H1 (cell line): ENCODE results near the gene ABHD12. TPM values are rescaled to one million over a fixed set of nuclear protein-coding genes. Genes with fewer than 3 reads are reported as not detected.

ENCODE experiments used
- CTCF ChIA-PET: fragments of 300-600 bp; sonication (Branson Sonifier 250); formaldehyde crosslinking; loops from one replicate; lab custom pipeline; 2021; ENCODE audit not compliant: partially characterized antibody; lab: Charles Lee
- POLR2A ChIA-PET: fragments of 300-600 bp; sonication (Branson Sonifier 250); formaldehyde crosslinking; loops from one replicate; lab custom pipeline; 2021; ENCODE audit warnings: inconsistent platforms; ENCODE audit not compliant: partially characterized antibody; lab: Charles Lee
- DNase-seq, 2 experiments: peaks; one replicate each; pipeline versions ENCODE4 v3.0.0 to v3.0.0-alpha.2; 2010 to 2022; ENCODE audit warnings: low spot score in 2 of 2, low read depth in 1 of 2, mixed read lengths in 1 of 2
- FAIRE-seq: peaks from 2 replicates; lab custom pipeline; 2011; peaks lifted over from hg19 to GRCh38; lab: Jason Lieb, UNC
- H2AFZ ChIP-seq: 2 replicates; pipeline ENCODE4 v1.8.1; 2012; ENCODE audit warnings: low read length, inconsistent platforms
- H2AK5ac ChIP-seq: 2 replicates; pipeline ENCODE4 v1.6.1; 2013; ENCODE audit warnings: low read depth, low read length
- H2BK120ac ChIP-seq: replicated peaks from 2 replicates; pipeline ENCODE3; 2013; ENCODE audit warnings: low read depth, low read length, inconsistent platforms
- H2BK12ac ChIP-seq: 2 replicates; pipeline ENCODE4 v1.6.1; 2013; ENCODE audit warnings: low read depth, low read length
- H2BK15ac ChIP-seq: 2 replicates; pipeline ENCODE4 v1.6.1; 2013; ENCODE audit warnings: low read length
- H2BK20ac ChIP-seq: 2 replicates; pipeline ENCODE4 v1.6.1; 2013; ENCODE audit warnings: low read length
- H2BK5ac ChIP-seq: 2 replicates; pipeline ENCODE4 v1.6.1; 2013; ENCODE audit warnings: low read depth, low read length
- H3K14ac ChIP-seq: 2 replicates; pipeline ENCODE4 v1.6.1; 2013; ENCODE audit warnings: inconsistent platforms; ENCODE audit not compliant: insufficient read length
- H3K18ac ChIP-seq: 2 replicates; pipeline ENCODE4 v1.6.1; 2013; ENCODE audit warnings: low read length; ENCODE audit errors: extremely low read depth
- H3K23ac ChIP-seq: 2 replicates; pipeline ENCODE4 v1.6.1; 2013; ENCODE audit warnings: inconsistent platforms; ENCODE audit not compliant: insufficient read length
- H3K23me2 ChIP-seq: 2 replicates; pipeline ENCODE4 v1.6.1; 2013; ENCODE audit warnings: low read depth, low read length
- H3K27ac ChIP-seq: 2 replicates; pipeline ENCODE4 v1.6.1; 2011; ENCODE audit warnings: low read depth, low read length, inconsistent platforms
- H3K27me3 ChIP-seq, 4 experiments: replicated peaks in 1 of 4; 1 replicate in 1 of 4; 2 replicates in 3 of 4; pipeline versions ENCODE4 v1.6.1 to v1.8.1; 2011 to 2013; ENCODE audit warnings: low read length in 3 of 4, mild to moderate bottlenecking in 3 of 4, inconsistent platforms in 2 of 4, mixed read lengths in 2 of 4, moderate library complexity in 1 of 4; ENCODE audit not compliant: control insufficient read depth in 3 of 4, insufficient read depth in 3 of 4; ENCODE audit errors: extremely low read depth in 1 of 4
- H3K36me3 ChIP-seq, 4 experiments: 2 replicates each; pipeline versions ENCODE4 v1.6.1 to v1.8.1; 2011 to 2013; ENCODE audit warnings: mild to moderate bottlenecking in 4 of 4, low read length in 3 of 4, moderate library complexity in 2 of 4, control low read depth in 1 of 4, inconsistent platforms in 1 of 4; ENCODE audit not compliant: insufficient read depth in 4 of 4, control insufficient read depth in 2 of 4
- H3K4ac ChIP-seq: replicated peaks from 2 replicates; pipeline ENCODE3; 2013; ENCODE audit warnings: low read length, low read depth, mixed read lengths, inconsistent platforms; ENCODE audit not compliant: insufficient read length
- H3K4me1 ChIP-seq, 4 experiments: replicated peaks in 1 of 4; 1 replicate in 1 of 4; 2 replicates in 3 of 4; pipeline versions ENCODE4 v1.6.1 to v1.8.1; 2011 to 2013; ENCODE audit warnings: low read length in 3 of 4, inconsistent platforms in 2 of 4, mixed read lengths in 1 of 4; ENCODE audit not compliant: insufficient read depth in 4 of 4, control insufficient read depth in 3 of 4
- H3K4me2 ChIP-seq, 2 experiments: 2 replicates each; pipeline versions ENCODE4 v1.6.1 to v1.8.1; 2011 to 2013; ENCODE audit warnings: low read depth in 2 of 2, low read length in 2 of 2, control low read depth in 1 of 2, inconsistent platforms in 1 of 2, mild to moderate bottlenecking in 1 of 2; ENCODE audit not compliant: insufficient read depth in 1 of 2
- H3K4me3 ChIP-seq, 4 experiments: fragments of 200-600, 300-600 bp in 1 of 4; sonication (generic), shearing (Covaris generic), sonication (Bioruptor Twin) in 1 of 4; 2 replicates each; pipeline versions ENCODE4 v1.5.1 to v1.8.1; 2011 to 2016; ENCODE audit warnings: low read length in 4 of 4, low read depth in 3 of 4, control low read depth in 2 of 4, inconsistent platforms in 2 of 4, mild to moderate bottlenecking in 2 of 4, mixed read lengths in 1 of 4, moderate library complexity in 1 of 4; ENCODE audit not compliant: insufficient read depth in 2 of 4; ENCODE audit errors: extremely low read depth in 1 of 4
- H3K56ac ChIP-seq: replicated peaks from 2 replicates; pipeline ENCODE3; 2013; ENCODE audit warnings: low read depth, mild to moderate bottlenecking, mixed read lengths, low read length, inconsistent platforms; ENCODE audit not compliant: insufficient read length
- H3K79me1 ChIP-seq: 2 replicates; pipeline ENCODE4 v1.6.1; 2013; ENCODE audit warnings: low read depth, low read length, control low read depth
- H3K79me2 ChIP-seq, 2 experiments: 2 replicates each; pipeline versions ENCODE4 v1.6.1 to v1.8.1; 2012 to 2013; ENCODE audit warnings: low read length in 2 of 2, mild to moderate bottlenecking in 2 of 2, inconsistent platforms in 1 of 2; ENCODE audit not compliant: insufficient read depth in 2 of 2, control insufficient read depth in 1 of 2
- H3K9ac ChIP-seq, 4 experiments: replicated peaks in 1 of 4; 1 replicate in 1 of 4; 2 replicates in 3 of 4; pipeline versions ENCODE4 v1.6.1 to v1.8.1; 2011 to 2013; ENCODE audit warnings: low read depth in 3 of 4, low read length in 3 of 4, control low read depth in 2 of 4, mild to moderate bottlenecking in 2 of 4, moderate library complexity in 2 of 4, inconsistent platforms in 1 of 4; ENCODE audit errors: extremely low read depth in 1 of 4
- H3K9me3 ChIP-seq, 2 experiments: 2 replicates each; pipeline versions ENCODE4 v1.6.1 to v1.8.1; 2012 to 2013; ENCODE audit warnings: mild to moderate bottlenecking in 2 of 2, moderate library complexity in 2 of 2, control low read depth in 1 of 2, inconsistent platforms in 1 of 2, low read depth in 1 of 2, low read length in 1 of 2, mixed read lengths in 1 of 2; ENCODE audit not compliant: insufficient read depth in 2 of 2
- H4K20me1 ChIP-seq, 2 experiments: replicated peaks in 1 of 2; 2 replicates each; pipeline versions ENCODE3 to v1.8.1; 2011 to 2013; ENCODE audit warnings: inconsistent platforms in 2 of 2, low read length in 2 of 2, mild to moderate bottlenecking in 1 of 2; ENCODE audit not compliant: insufficient read depth in 2 of 2, control insufficient read depth in 1 of 2
- H4K5ac ChIP-seq: 2 replicates; pipeline ENCODE4 v1.6.1; 2013; ENCODE audit warnings: low read length, low read depth, mixed read lengths, inconsistent platforms; ENCODE audit not compliant: insufficient read length
- H4K8ac ChIP-seq: 2 replicates; pipeline ENCODE4 v1.8.0; 2013; ENCODE audit warnings: mild to moderate bottlenecking, moderate library complexity, low read length, inconsistent platforms; ENCODE audit not compliant: insufficient read depth; ENCODE audit errors: extremely low read depth
- H4K91ac ChIP-seq: replicated peaks from 2 replicates; pipeline ENCODE3; 2013; ENCODE audit warnings: low read length, mixed read lengths, inconsistent platforms; ENCODE audit not compliant: insufficient read length
- CBX5 ChIP-seq: fragments of 300-800, 300-1000 bp; sonication (generic); IDR thresholded peaks from 2 replicates; pipeline ENCODE4 v1.7.1; 2016; ENCODE audit warnings: antibody characterized with exemption, low read length, low read depth
- CHD1 ChIP-seq: IDR thresholded peaks from 2 replicates; pipeline ENCODE4 v1.6.1; 2012; ENCODE audit warnings: low read depth, low read length, improper control_type of control experiment
- EGR1 ChIP-seq: IDR thresholded peaks from 2 replicates; pipeline ENCODE4 v1.6.1; 2011; ENCODE audit warnings: low read depth, low read length, borderline replicate concordance
- JUND ChIP-seq: IDR thresholded peaks from 2 replicates; pipeline ENCODE4 v1.6.1; 2011; ENCODE audit warnings: mild to moderate bottlenecking, improper control_type of control experiment, low read length
- NANOG ChIP-seq: IDR thresholded peaks from 2 replicates; pipeline ENCODE4 v1.6.1; 2011; ENCODE audit warnings: low read length, low read depth, mild to moderate bottlenecking, inconsistent platforms; ENCODE audit not compliant: insufficient read depth, poor library complexity, severe bottlenecking
- NRF1 ChIP-seq: IDR thresholded peaks from 2 replicates; pipeline ENCODE4 v1.6.1; 2011; ENCODE audit warnings: mild to moderate bottlenecking, low read depth, low read length, improper control_type of control experiment
- SAP30 ChIP-seq: fragments of 300-600 bp; sonication (generic); IDR thresholded peaks from 2 replicates; pipeline ENCODE4 v1.7.1; 2012; ENCODE audit warnings: low read length, moderate library complexity, mild to moderate bottlenecking, inconsistent platforms; ENCODE audit not compliant: insufficient read depth, insufficient replicate concordance
- WGBS, 2 experiments: shearing (Covaris generic) in 1 of 2; methylation state at CpG; one replicate each; pipeline versions ENCODE4 v1.1.6 to v1.1.7; 2013 to 2015; ENCODE audit warnings: low lambda C conversion rate in 2 of 2, mixed read lengths in 2 of 2, inconsistent platforms in 1 of 2, low coverage in 1 of 2, missing lambda C conversion rate in 1 of 2; ENCODE audit not compliant: insufficient replicate concordance in 2 of 2, insufficient coverage in 1 of 2, insufficient read length in 1 of 2; ENCODE audit errors: extremely low coverage in 1 of 2, missing lambda C conversion rate in 1 of 2; 5-methylcytosine and 5-hydroxymethylcytosine counted together
- polyA plus RNA-seq, 7 experiments: library from polyadenylated mRNA; depleted of rRNA in 3 of 7; stranded (reverse) in 5 of 7; unstranded in 2 of 7; fragments of >200 nt in 5 of 7; fragments of 200-250 nt in 2 of 7; gene quantifications; 1 replicate in 5 of 7; 2 replicates in 1 of 7; 4 replicates in 1 of 7; pipeline versions ENCODE4 v1.2.1 to v1.2.3, GENCODE V29; 2011 to 2013; ENCODE audit warnings: missing spikeins in 2 of 7, mixed read lengths in 2 of 7
- total RNA-seq: library from RNA; stranded (reverse); fragmentation: NEBNext Ultra II Directional; extraction: Animal tissue kit (Norgen Biotek cat#: 25700); gene quantifications from 2 replicates; pipeline ENCODE4 v1.2.1, GENCODE V29; 2021
- TF ChIP-seq, protein P1 (sequence below): IDR thresholded peaks from 2 replicates; pipeline ENCODE4 v1.6.1; 2012; ENCODE audit warnings: inconsistent platforms

ABHD12 gene
- total and polyA plus RNA-seq, 2 of the 8 experiments (the other 6 are each of a cell fraction or from before 2014, with no cell fraction given): 31.3 to 59.5 TPM

- Histone ChIP-seq H3K14ac (no peak overlapping the region), H4K91ac (no peak overlapping the region), H4K5ac (no peak overlapping the region), H2BK20ac (no peak overlapping the region), H3K23ac (no peak overlapping the region), H3K36me3 (peaks cover 2 to 28% (median 14%) of the 10 kb centered on the region in 4 experiments; a peak in 6 of 8 replicates), H2BK12ac (no peak overlapping the region), H3K23me2 (no peaks in the 10 kb centered on the region), H3K4ac (no peak overlapping the region), H3K27me3 (no peaks in the 10 kb centered on the region), H3K9me3 (no peaks in the 10 kb centered on the region)
- FAIRE-seq: no peak
- TF ChIP-seq CBX5 (no peak), NRF1 (no peak), EGR1 (no peak), CHD1 (no peak), NANOG (no peak), JUND (no peak), SAP30 (no peak)
- TF ChIP-seq, protein P1, sequence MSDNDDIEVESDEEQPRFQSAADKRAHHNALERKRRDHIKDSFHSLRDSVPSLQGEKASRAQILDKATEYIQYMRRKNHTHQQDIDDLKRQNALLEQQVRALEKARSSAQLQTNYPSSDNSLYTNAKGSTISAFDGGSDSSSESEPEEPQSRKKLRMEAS: no peak
- TF ChIP-seq, all 59 proteins: peak for 0
- Histone ChIP-seq H3K9ac (no peak overlapping the region), H3K4me2 (no peak overlapping the region), H3K27ac (no peak overlapping the region), H2BK15ac (no peak overlapping the region), H2AFZ (no peak overlapping the region), H4K20me1 (peaks cover 4 to 9% of the 10 kb centered on the region in 2 experiments), H3K79me2 (no peaks in the 10 kb centered on the region), H3K56ac (no peak overlapping the region), H2BK120ac (no peak overlapping the region), H3K18ac (no peak overlapping the region), H4K8ac (no peak overlapping the region), H2BK5ac (no peak overlapping the region), H2AK5ac (no peak overlapping the region), H3K4me1 (no peaks in the 10 kb centered on the region), H3K4me3 (no peak overlapping the region), H3K79me1 (no peaks in the 10 kb centered on the region; the same call in 1 of the 2 replicates)
- ChIA-PET CTCF (interaction anchor here (1.1 to 5.1 kb wide), 2 partner anchors 16 to 64 kb away, joined by 4 to 30 read pairs; no protein-coding TSS in a partner anchor), POLR2A (interaction anchor here (2.2 kb wide), 1 partner anchor 10 kb away, joined by 5 read pairs; no protein-coding TSS in a partner anchor)
- DNase-seq: peak in 1 of 2 experiments; percentile 29
- WGBS, 2 experiments: 93% methylated on average over 24 of the region's 26 CpGs; no CpG with 5 or more reads in 1 of the 2 experiments
Measured at GRCh38 chr20:25278636-25279361, 111.8 kb downstream of the ABHD12 start.
